ENCODE data around the gene EIF3B.
A peak's percentile ranks its signal among the peaks of the same experiment; 100 is the strongest.
"Not testable (repeated sequence)": the region's sequence is repeated elsewhere in the genome, so short reads cannot be mapped to it uniquely, and the experiment has no call there.

EIF3B gene

DNA sequence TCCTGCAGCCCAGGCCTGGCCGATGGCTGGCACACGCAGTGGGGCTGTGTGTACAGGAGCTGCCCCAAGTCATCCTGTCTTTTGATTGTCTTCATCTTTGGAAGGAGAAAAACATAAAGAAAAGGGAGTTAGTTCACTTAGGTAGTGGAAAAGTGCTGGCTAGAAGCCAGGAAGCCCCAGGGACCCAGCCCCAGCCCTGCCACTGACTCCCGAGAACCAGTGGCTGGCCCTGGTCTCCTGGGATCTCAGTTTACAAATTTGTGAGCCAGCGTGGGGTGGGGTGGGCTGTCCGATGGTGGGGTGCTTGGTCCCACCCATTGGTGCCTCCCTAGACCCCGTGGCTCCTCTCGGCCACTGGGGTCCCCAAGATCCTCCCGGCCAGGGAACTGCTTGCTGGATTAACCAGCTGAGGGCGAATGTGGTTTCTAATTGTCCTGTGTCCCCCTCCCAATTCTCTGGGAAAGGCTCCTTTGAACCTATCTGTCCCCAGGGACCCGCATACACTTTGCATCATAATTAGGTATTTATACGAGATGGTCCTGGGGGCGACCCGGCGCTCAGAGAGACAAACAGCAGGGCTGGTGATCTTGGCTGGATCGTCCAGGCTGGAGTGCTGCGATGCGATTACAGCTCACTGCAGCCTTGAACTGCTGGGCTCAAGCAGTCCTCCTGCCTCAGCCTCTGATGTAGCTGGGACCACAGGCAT is 32.5 kb downstream of the EIF3B start:
- Histone ChIP-seq H3K27me3 (ENCODE audit: insufficient read depth, low read length) (no peaks in the 10 kb centered on the region), H3K27ac (ENCODE audit: low read depth, low read length) (no peak overlapping the region), H3K4me1 (ENCODE audit: control insufficient read depth, insufficient read depth, low read length, unreplicated experiment) (no peaks in the 10 kb centered on the region), H3K4me3 (ENCODE audit: low read depth, low read length) (no peak overlapping the region), H2AFZ (ENCODE audit: low read length, unreplicated experiment) (no peak overlapping the region), H3K36me3 (ENCODE audit: insufficient read depth, low read length) (no peaks in the 10 kb centered on the region), H3K79me2 (ENCODE audit: control insufficient read depth, insufficient read depth, low read length, unreplicated experiment) (no peaks in the 10 kb centered on the region)

DNA sequence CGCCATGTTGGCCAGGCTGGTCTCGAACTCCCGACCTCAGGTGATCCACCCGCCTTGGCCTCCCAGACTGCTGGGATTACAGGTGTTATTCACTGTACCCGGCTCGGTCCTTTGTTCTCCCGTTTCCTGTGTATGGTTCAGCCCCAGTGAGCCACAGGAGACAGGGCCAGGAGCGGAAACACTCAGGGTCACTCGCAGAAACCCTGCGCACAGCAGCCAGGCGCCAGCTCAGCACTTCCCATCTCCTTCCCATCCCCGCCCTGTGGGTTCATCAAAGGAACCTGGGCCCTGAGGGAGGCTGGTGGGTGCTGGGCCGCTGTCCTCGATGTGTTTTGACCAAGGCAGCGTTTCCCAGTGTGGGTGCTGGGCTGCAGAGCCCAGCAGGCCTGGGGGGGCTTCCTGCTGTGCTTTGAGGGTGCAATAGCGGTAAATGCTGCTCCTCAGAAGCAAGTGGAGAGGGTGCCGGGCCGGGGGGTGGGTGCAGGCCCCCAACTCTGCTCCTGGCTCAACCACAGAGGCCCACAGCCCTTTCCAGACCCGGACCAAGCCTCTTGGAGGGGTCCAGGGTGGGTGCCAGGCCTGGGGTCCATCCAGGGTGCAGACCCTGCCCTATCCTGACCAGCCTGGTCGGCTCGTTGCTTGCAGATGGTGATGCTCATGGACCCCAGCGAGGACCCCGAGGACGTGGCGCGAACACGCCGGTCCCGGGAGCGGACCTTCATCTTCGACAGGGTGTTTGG is 33.4 kb downstream of the EIF3B start:
- no peaks in the 10 kb centered on the region for H3K4me1 ChIP-seq (ENCODE audit: control insufficient read depth, insufficient read depth, low read length, unreplicated experiment)
- H3K27me3 ChIP-seq (ENCODE audit: insufficient read depth, low read length) = no peaks in the 10 kb centered on the region
- no peak overlapping the region for H3K27ac ChIP-seq (ENCODE audit: low read depth, low read length)
- no peaks in the 10 kb centered on the region for H3K36me3 ChIP-seq (ENCODE audit: insufficient read depth, low read length)
- H3K4me3 ChIP-seq (ENCODE audit: low read depth, low read length) = no peak overlapping the region
- no peak overlapping the region for H2AFZ ChIP-seq (ENCODE audit: low read length, unreplicated experiment)
- no peaks in the 10 kb centered on the region for H3K79me2 ChIP-seq (ENCODE audit: control insufficient read depth, insufficient read depth, low read length, unreplicated experiment)

DNA sequence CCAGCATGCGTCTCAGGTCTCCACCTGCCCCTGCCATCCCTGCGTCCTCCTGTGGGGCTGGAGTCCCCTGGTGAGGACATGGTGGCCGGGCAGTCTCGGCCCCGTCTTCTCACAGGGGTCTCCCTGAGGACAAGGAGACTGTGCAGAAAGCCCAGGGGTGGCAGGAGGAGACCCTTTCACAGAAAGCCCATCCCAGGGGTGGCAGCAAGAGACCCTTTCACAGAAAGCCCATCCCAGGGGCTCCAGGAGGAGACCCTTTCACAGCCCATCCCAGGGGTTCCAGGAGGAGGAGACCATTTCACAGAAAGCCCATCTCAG is 34.0 kb downstream of the EIF3B start:
- no peaks in the 10 kb centered on the region for H3K4me1 ChIP-seq (ENCODE audit: control insufficient read depth, insufficient read depth, low read length, unreplicated experiment)

DNA sequence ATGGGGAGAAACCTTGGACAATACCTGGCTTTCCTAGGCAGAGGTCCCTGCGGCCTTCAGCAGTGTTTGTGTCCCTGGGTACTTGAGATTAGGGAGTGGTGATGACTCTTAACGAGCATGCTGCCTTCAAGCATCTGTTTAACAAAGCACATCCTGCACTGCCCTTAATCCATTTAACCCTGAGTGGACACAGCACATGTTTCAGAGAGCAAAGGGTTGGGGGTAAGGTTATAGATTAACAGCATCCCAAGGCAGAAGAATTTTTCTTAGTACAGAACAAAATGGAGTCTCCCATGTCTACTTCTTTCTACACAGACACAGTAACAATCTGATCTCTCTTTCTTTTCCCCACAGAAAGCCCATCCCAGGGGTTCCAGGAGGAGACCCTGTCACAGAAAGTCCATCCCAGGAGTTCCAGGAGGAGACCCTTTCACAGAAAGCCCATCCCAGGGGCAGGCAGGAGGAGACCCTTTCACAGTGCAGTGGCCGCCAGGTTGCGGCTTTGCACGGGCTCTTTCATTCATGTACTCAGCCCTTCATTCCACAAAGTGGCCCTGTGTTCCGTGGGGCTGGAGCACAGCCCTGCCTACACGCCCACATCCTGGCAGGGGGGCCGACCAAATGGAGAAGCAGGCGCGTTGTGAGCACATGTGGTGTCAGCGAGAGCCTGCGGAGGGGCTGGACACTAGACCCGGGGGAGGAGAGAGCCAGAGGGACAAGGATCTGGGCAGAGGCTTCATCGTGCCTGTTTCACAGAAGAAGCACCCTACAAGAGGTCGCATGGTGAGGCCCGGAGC is 35.6 kb downstream of the EIF3B start:
- H3K4me1 ChIP-seq (ENCODE audit: control insufficient read depth, insufficient read depth, low read length, unreplicated experiment); H3K27ac ChIP-seq (ENCODE audit: low read depth, low read length); H3K79me2 ChIP-seq (ENCODE audit: control insufficient read depth, insufficient read depth, low read length, unreplicated experiment); H3K4me3 ChIP-seq (ENCODE audit: low read depth, low read length); H2AFZ ChIP-seq (ENCODE audit: low read length, unreplicated experiment); H3K36me3 ChIP-seq (ENCODE audit: insufficient read depth, low read length); H3K27me3 ChIP-seq (ENCODE audit: insufficient read depth, low read length): not testable (repeated sequence)

More for the DNA sequence above, 34.0 kb downstream of the EIF3B start:
- Histone ChIP-seq H3K4me3 (ENCODE audit: low read depth, low read length) (no peak overlapping the region), H3K27ac (ENCODE audit: low read depth, low read length) (no peak overlapping the region), H3K36me3 (ENCODE audit: insufficient read depth, low read length) (no peaks in the 10 kb centered on the region), H2AFZ (ENCODE audit: low read length, unreplicated experiment) (no peak overlapping the region), H3K27me3 (ENCODE audit: insufficient read depth, low read length) (no peaks in the 10 kb centered on the region), H3K79me2 (ENCODE audit: control insufficient read depth, insufficient read depth, low read length, unreplicated experiment) (no peaks in the 10 kb centered on the region)

DNA sequence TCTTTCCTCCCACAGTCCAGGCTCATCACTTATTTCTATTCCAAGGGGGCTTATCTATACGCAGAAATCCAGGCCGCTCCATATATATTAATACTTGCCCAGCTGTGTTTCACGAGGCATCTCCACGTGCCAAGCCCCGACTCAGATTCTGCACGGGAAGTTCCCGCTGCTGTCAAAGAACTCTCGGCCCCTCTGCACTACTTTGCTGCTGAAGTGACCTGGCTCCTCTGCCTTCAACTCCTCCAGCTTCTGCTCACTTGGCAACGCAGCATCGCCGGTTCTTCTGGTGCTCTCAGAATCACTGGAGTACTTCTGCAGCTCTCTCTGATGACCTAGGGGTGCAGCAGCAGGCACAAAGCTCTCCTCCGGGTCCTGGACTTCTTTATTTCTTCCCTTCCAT is 39.1 kb downstream of the EIF3B start:
- Histone ChIP-seq H3K4me1 (ENCODE audit: control insufficient read depth, insufficient read depth, low read length, unreplicated experiment) (no peaks in the 10 kb centered on the region), H3K27me3 (ENCODE audit: insufficient read depth, low read length) (no peaks in the 10 kb centered on the region), H2AFZ (ENCODE audit: low read length, unreplicated experiment) (no peak overlapping the region), H3K36me3 (ENCODE audit: insufficient read depth, low read length) (no peaks in the 10 kb centered on the region), H3K27ac (ENCODE audit: low read depth, low read length) (no peak overlapping the region), H3K4me3 (ENCODE audit: low read depth, low read length) (no peak overlapping the region), H3K79me2 (ENCODE audit: control insufficient read depth, insufficient read depth, low read length, unreplicated experiment) (no peaks in the 10 kb centered on the region)

DNA sequence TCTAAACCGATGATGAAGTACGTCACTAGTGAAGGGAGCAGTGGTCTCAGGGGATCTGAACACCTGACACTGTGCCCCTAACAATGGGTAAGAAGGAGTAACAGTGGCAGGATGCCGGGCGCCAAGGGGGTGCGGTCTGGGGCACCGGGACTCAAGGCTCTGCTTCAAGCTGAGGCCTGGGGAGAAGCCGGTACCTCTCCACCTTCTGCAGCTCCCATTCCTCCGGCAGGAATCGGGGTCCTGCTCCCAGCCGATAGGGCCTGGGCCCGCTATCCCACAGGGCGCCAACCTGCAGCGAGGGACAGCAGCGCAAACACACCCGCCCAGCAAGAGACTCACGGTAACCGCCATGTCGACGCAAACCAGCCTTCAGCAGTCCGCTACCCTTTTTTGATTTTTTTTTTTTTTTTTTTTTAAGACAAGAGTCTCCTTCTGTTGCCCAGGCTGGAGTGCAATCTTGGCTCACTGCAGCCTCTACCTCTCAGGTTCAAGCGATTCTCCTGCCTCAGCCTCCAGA is 40.0 kb downstream of the EIF3B start:
- Histone ChIP-seq H3K4me3 (ENCODE audit: low read depth, low read length) (no peak overlapping the region), H3K4me1 (ENCODE audit: control insufficient read depth, insufficient read depth, low read length, unreplicated experiment) (peaks cover 3% of the 10 kb centered on the region), H3K27me3 (ENCODE audit: insufficient read depth, low read length) (no peaks in the 10 kb centered on the region), H3K36me3 (ENCODE audit: insufficient read depth, low read length) (no peaks in the 10 kb centered on the region), H3K79me2 (ENCODE audit: control insufficient read depth, insufficient read depth, low read length, unreplicated experiment) (no peaks in the 10 kb centered on the region), H2AFZ (ENCODE audit: low read length, unreplicated experiment) (no peak overlapping the region), H3K27ac (ENCODE audit: low read depth, low read length) (no peak overlapping the region)

DNA sequence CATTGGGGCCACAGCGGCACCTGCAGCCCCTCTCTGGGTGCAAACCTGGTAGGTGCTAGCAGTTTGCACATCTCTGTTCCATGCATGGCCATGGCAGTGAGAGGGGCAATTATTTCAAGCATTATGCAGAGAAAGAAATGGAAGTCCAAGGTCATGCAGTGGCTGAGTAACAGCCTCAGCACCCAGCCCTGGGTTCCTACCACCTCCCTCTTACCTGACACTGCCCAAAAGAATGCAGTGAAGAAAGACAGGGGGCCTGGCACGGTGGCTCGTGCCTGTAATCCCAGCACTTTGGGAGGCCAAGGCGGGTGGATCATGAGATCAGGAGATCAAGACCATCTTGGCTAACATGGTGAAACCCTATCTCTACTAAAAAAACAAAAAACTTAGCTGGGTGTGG is 43.9 kb downstream of the EIF3B start:
- no peak overlapping the region for H2AFZ ChIP-seq (ENCODE audit: low read length, unreplicated experiment)
- no peaks in the 10 kb centered on the region for H3K36me3 ChIP-seq (ENCODE audit: insufficient read depth, low read length)
- H3K4me3 ChIP-seq (ENCODE audit: low read depth, low read length) = no peak overlapping the region
- peaks cover 10% of the 10 kb centered on the region for H3K4me1 ChIP-seq (ENCODE audit: control insufficient read depth, insufficient read depth, low read length, unreplicated experiment)
- H3K27me3 ChIP-seq (ENCODE audit: insufficient read depth, low read length) = no peaks in the 10 kb centered on the region
- H3K27ac ChIP-seq (ENCODE audit: low read depth, low read length) = no peak overlapping the region
- no peaks in the 10 kb centered on the region for H3K79me2 ChIP-seq (ENCODE audit: control insufficient read depth, insufficient read depth, low read length, unreplicated experiment)

DNA sequence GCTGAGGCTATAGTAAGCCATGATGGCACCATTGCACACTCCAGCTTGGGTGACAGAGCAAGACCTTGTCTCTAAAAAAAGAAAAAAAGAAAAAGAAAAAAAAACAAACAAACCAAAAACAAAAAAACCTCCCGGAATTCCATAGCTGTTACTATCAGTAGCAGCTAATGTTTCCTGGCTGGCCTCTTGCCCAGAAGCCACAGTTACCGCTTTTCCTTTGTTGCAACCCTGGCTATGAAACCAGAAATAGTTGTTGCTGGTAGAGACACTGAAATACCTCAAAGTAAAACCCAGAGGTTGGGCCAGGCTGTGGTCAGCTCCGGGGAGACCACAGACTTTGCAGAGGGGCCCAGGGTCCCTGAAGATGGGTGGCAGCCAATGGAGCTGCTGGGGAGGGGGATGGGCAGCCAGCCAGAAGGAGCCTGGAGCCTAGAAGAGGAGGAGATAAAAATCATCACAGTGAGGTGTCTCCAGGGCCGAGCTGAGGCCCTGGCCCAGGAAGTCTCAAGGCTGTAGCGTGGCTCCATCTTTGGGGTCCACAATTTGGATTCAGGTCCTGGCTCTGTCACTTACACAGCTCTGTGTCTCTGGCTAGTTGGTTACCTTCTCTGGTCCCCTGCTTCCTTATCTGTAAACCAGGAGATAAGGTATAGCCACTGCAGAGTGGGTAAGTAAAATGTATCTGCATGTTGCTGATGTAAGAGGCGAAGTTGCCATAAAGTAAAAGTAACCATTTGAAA is 45.4 kb downstream of the EIF3B start:
- H2AFZ ChIP-seq (ENCODE audit: low read length, unreplicated experiment) = peak overlapping the region; percentile 45
- no peaks in the 10 kb centered on the region for H3K36me3 ChIP-seq (ENCODE audit: insufficient read depth, low read length)
- peak overlapping the region; percentile 84 for H3K27ac ChIP-seq (ENCODE audit: low read depth, low read length)
- H3K4me1 ChIP-seq (ENCODE audit: control insufficient read depth, insufficient read depth, low read length, unreplicated experiment) = peaks cover 17% of the 10 kb centered on the region
- peaks cover 13% of the 10 kb centered on the region for H3K79me2 ChIP-seq (ENCODE audit: control insufficient read depth, insufficient read depth, low read length, unreplicated experiment)
- H3K27me3 ChIP-seq (ENCODE audit: insufficient read depth, low read length) = no peaks in the 10 kb centered on the region
- H3K4me3 ChIP-seq (ENCODE audit: low read depth, low read length) = peak overlapping the region; percentile 55

DNA sequence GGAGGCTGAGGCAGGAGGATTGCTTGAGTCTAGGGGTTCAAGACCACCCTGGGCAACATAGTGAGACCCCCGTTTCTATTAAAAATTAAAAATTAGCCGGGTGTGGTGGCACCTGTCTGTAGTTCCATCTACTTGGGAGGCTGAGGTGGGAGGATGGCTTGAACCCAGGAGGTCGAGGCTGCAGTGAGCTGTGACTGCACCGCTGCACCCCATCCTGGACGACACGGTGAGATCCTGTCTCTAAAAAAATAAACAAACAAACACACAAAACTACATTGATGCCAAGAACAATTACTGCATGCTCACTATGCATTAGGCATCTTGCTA is 48.0 kb downstream of the EIF3B start:
- H3K4me1 ChIP-seq (ENCODE audit: control insufficient read depth, insufficient read depth, low read length, unreplicated experiment) = peaks cover 19% of the 10 kb centered on the region
- H3K36me3 ChIP-seq (ENCODE audit: insufficient read depth, low read length) = no peaks in the 10 kb centered on the region
- no peaks in the 10 kb centered on the region for H3K27me3 ChIP-seq (ENCODE audit: insufficient read depth, low read length)
- peak overlapping the region; percentile 88 for H3K4me3 ChIP-seq (ENCODE audit: low read depth, low read length)
- H3K27ac ChIP-seq (ENCODE audit: low read depth, low read length) = no peak overlapping the region
- no peak overlapping the region for H2AFZ ChIP-seq (ENCODE audit: low read length, unreplicated experiment)
- H3K79me2 ChIP-seq (ENCODE audit: control insufficient read depth, insufficient read depth, low read length, unreplicated experiment) = peaks cover 18% of the 10 kb centered on the region

DNA sequence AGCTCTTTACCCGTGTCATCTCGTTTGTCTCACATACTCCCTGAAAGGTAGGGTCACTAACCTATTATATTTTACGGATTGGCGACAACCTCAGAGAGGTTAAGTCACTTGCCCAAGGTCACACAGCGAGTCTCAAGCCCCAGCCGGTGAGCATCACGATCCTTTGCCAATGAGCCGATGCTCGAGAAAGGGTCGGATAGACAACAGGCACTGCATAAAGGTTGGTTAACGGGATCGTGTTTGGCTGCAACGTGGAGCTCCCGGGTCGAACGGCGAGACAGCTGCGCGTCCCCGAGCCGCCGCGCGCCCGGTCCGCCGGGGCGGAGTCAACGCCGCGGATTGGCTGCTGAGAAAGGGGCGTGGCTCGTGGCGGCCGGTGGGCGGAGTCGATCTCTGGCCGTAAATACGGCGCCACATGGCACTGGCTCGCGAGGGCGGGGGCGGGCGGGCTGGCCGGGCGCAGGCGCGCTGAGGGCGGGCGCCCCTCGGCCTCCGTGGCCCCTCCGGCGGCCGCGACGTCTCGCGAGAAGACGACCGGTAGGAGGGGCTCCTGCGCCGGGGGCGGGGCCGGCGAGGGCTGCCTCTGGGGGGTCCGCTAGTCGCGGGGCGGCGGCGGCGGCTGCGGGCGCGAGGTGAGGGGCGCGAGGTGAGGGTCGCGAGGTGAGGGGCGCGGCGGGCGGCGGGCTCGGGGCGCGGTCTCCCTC is 48.5 kb downstream of the EIF3B start, which contains the start of gene CHST12:
Gene CHST12, plus strand, starts transcription at position 598 of the 704 bp plus-strand sequence. CDS start 29,029 bp downstream, outside the sequence.
- no peaks in the 10 kb centered on the region for H3K36me3 ChIP-seq (ENCODE audit: insufficient read depth, low read length)
- H3K79me2 ChIP-seq (ENCODE audit: control insufficient read depth, insufficient read depth, low read length, unreplicated experiment) = peaks cover 18% of the 10 kb centered on the region
- H3K27me3 ChIP-seq (ENCODE audit: insufficient read depth, low read length) = no peaks in the 10 kb centered on the region
- H3K4me1 ChIP-seq (ENCODE audit: control insufficient read depth, insufficient read depth, low read length, unreplicated experiment) = peaks cover 23% of the 10 kb centered on the region
- H2AFZ ChIP-seq (ENCODE audit: low read length, unreplicated experiment) = peak within 1 kb of the TSS; percentile 90
- peak within 1 kb of the TSS; percentile 99 for H3K4me3 ChIP-seq (ENCODE audit: low read depth, low read length)
- H3K27ac ChIP-seq (ENCODE audit: low read depth, low read length) = no peak within 1 kb of the TSS
